Stimulated activated CD8-positive, alpha-beta memory T cell treated with anti-CD3 and anti-CD28 coated beads, Interleukin-2, amount 100 ng/mL, for 48 hours (primary cell): ENCODE data around the gene KCNJ2.

ENCODE experiments used
- DNase-seq, 2 donors: peaks; one replicate each; pipeline ENCODE4 v3.0.0-alpha.2; 2020; ENCODE audit warnings: low read depth in 2 of 2

The KCNJ2 gene

GRCh38 chr17:70159980-70160379 lies 9.4 kb upstream of the KCNJ2 start:
- no peak for DNase-seq

DNA sequence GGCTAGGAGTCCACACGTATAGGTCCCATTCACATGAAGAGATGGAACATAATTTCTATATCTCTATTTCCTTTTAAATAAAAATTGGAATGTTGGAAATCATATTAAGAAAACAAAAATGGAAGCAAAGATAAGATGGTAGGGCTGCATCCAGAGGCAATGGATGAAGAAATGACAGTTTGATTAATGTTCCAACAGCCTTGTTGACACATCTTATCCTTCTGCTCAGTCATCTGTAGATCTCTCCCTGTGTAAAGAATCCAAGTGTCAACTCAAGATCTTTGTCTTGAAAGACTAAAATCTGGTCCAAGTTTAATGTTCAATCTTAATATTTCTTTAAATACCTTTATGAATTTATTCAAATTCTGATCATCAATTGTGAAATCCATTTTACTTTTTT lies 7.8 kb upstream of the KCNJ2 start:
- no peak for DNase-seq

DNA sequence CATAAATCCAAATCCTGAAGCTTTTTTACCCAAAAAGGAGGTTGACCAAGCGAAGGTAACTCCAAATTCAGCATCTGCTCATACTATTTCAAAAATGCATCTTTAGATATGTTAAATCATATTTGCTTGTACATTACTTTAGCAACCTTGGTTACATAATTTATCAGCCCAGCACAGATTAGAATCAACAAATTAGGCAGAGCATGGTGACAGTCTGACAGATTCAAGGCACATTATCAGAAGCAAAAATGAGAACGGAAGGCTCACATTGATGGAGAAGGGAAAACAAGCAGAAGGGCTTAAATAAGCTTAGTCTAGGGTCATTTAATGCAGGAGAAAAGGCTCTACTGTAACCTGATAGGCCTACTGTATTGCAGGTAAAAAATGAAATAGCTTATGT lies 3.9 kb upstream of the KCNJ2 start:
- no peak for DNase-seq

GRCh38 chr17:70166615-70167014 lies 2.7 kb upstream of the KCNJ2 start:
- no peak for DNase-seq

GRCh38 chr17:70168044-70168976 lies 1.0 kb upstream of the KCNJ2 start:
- DNase-seq = no peak

DNA sequence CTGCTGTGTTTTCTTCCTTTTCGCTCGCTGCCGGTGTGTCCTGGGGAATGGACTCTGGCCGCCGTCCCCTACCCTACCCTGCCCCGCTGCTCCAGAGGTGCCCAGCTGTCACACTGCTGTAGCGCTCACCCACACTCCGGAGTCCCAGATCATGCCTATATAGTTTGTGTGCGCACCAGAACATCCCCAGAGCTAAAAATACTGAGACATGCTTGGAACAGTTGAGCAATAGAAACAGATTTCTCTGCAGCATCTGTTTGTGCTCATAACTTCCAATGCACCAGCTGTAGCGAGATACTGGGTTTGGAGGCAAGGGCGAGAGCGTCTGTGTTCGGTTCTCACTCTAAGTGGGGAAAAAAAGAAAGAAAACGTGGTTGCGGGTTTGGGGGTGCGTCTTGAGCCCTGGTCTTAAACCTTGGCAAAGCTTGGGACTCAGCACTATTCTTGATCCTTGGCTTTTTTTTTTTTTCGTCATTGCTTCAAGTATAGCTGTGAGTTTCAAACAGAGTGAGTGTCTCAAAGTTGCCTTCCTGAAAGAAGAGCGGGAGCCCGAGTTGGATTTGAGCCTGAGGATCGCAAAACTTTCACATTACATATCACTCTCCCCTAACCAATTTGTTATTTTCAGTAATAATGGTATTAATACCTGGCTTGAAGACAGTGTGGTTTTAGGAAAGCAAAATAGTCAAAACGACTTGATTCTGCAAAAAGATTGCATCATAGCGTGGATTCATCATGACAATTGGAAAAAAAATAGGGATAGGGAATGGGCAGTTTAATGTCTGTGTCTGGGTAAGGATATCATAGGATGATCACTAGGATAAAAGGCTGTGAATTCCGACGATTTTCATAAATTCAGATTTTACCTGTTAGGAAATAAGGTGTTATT lies 621 bp downstream of the KCNJ2 start:
- DNase-seq = no peak

GRCh38 chr17:70171159-70171558 lies 1.8 kb downstream of the KCNJ2 start:
- no peak for DNase-seq

GRCh38 chr17:70172449-70172848 lies 3.1 kb downstream of the KCNJ2 start:
- DNase-seq = no peak

DNA sequence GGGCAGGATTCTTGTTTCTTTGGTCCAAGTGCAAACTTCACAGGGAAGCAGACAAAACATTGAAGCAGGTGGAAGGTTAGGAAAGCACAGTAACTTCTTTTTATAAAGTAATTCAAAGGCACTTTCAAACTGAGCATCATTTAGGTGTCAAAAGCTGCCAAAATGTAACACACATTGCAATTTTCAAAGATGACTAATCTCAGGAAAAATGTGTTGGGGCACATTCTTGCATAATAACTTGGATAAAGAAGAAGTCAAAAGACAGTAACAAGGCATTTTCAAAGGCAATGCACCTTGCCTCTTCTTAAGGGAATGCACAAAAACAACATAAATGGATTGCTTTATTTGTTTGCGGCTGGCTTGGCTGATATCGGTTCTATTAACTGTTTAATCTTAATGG lies 3.6 kb downstream of the KCNJ2 start:
- DNase-seq = no peak

GRCh38 chr17:70173681-70174080 lies 4.3 kb downstream of the KCNJ2 start:
- DNase-seq = no peak

GRCh38 chr17:70181376-70181775 lies 12.0 kb downstream of the KCNJ2 start:
- DNase-seq = no peak

- DNase-seq = no peak
These were observed 12.5 kb downstream of the KCNJ2 start for GRCh38 chr17:70181866-70182265.

- no peak for DNase-seq
These were observed 14.2 kb downstream of the KCNJ2 start for GRCh38 chr17:70183508-70183907.

DNA sequence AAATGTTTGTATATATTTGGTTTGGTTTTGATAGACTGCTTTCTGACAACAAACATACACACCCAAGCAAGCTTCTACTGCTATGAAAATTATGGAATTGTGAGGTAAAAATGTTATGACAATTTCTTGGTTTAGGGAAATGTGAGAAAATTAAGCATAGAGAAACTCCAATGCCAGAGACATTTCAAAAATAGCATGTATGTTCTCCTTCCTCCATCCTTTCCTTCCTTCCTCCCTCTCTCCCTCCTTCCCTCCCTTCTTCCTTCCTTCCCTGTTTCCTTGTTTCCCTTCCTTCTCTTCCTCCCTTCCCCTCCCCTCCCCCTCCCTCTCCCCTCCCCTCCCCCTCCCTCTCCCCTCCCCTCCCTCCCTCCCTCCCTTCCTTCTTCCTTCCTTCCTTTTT lies 14.9 kb downstream of the KCNJ2 start:
- no peak for DNase-seq

DNA sequence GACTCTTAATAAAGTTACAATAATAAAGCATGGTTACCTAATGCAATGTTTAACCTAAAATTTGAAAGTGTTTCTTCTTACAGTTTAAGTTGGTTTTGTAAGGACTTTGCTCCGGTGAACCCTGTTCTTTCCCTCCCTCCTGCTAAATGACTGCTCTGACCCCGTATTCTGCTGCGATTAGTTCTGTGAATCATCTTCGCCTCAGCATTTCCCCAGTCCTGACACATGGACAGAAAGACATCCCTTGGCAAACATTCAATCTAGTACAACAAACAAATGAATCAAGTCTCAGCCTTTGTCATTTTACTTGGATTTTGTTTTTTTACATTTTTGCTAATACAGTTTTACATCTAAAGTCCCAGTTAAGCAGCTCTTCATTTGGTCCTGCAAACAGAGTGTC lies 15.4 kb downstream of the KCNJ2 start:
- DNase-seq = no peak

DNA sequence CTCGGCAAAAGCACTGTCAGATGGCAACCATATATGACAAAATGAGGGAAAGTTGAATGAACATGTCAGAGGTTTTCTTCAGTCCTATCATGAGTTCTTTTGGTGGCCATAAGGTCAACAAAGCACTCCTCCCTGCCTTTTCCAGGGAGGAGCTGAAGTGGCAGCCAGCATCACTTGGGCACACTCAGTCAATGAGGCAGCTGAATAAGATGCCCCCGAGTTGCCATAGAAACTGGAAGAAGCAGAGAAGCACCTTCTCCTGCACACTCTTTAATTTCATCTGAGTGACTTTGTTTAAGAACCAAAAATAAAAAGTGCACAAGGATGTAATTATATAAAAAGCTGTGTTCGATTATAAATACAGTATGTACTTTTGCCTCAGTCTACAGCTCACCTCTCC lies 16.0 kb downstream of the KCNJ2 start:
- DNase-seq = no peak

DNA sequence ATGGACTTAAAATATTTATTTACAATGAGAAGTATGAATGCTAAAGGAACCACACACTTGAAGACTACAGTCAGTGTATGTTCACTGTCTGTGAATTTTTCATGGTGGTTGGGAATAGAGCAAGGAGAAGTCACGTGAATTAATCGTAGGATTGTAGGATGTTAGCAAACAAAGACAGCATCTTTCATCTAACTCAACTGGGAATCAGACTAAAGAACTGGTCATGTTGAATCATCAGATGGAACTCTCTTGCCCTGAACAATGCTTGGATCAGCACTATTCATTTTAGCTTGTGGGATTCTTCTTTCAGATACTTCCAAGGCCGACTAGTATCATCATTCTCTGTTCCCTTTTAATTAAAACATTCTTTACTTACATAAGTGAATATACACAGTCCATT lies 18.1 kb downstream of the KCNJ2 start:
- no peak for DNase-seq

DNA sequence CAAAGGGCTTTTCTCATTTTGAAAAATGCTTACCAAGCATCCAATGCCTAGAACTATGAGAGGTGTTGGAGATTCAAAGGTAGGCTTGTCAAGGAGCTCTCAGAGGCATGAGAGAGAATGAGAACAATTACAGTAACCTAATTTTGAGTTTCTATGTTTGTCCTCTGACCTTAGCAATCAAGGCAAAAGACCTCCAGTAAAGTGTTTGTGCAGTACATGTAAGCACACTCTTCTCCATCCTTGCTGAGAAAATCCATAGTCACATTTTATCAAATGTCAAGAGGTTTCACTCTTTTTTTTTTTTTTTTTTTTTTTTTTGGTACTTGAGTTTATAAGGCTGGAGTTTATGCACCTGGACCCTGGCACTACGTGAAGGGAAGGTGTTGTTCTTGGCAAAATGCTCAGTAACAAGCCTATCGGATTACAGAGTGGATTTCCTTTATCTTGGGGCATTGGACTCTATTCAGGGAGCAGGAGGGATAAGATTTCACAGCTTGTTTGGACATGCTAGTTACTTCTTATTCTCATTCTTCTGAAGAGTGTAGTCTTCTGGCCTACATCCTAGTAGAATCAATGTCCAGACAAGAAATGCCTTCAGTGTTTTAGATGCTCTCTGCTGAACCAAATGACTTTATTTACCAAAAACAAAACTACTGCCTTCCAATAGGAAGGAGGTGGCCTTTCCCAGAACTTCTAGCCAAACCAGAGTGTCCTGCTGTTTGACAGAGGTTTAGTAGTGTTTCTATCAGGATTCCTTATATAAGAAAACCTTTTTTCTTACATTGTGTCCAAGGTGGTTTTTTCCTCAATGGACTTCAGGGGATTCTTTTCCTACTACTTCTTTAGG lies 21.9 kb downstream of the KCNJ2 start:
- DNase-seq = no peak

DNA sequence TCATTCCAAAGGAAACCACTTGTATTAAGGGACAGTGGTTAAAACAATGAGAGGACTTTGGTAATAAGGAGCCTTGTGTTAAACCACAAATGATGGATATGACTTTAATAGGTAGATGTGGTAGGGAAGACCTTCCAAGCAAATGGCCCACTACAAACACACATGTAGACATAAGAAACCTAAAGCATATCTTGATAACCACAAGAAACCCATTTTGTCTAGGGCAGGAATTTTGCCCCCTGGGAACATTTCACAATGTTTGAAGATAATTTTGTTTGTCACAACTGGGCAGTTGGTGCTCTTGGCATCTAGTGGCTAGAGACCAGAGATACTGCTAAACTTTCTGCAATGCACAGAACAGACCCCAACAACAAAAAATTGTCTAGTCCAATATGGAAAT lies 25.8 kb downstream of the KCNJ2 start:
- DNase-seq = no peak

GRCh38 chr17:70201872-70202419 lies 32.6 kb downstream of the KCNJ2 start:
- DNase-seq = no peak

DNA sequence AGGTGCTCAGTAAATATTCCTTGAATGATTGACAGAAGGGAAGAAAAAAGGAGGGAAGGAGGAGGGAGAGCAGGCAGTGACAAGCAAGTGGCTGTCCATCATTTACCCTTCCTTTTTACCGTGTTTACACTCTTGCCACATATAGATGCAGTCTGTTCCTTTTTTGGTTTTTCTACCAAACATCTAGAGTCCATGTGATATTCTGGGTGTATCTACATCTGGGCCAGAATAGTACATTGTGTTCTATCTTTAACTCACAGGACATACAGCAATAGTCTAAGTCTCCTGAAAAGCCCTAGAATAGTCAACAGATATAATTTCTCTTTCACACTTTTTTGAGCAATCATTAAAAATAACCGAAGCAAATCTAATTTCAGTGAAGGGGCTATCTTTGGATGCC lies 33.5 kb downstream of the KCNJ2 start:
- DNase-seq = no peak

DNA sequence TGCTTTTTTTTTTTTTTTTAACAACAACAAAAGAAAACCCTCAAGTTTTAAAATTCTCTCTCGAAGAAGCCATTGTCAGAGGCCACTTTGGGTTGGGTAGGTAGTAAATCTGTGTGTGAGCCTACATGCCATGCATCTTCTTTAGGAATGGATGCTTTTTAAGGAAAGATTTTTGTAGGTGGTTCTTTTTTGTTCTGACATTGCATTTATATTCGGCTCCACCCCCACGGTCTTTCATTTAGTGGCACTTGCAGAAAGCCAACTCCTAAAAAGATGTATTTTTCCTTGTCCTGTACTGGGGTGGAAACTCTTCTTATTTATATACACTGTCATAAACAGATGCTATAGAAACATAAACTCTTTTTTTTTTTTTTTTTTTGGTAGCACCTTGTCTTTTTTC lies 35.1 kb downstream of the KCNJ2 start:
- DNase-seq = no peak
